Esophagus muscularis mucosa (tissue), 4 donors: Measurements from ENCODE around the gene PTPN4. TPM values are rescaled to one million over a fixed set of nuclear protein-coding genes. Genes with fewer than 3 reads are reported as not detected.
"Not testable (repeated sequence)": the region's sequence is repeated elsewhere in the genome, so short reads cannot be mapped to it uniquely, and the experiment has no call there.

ENCODE experiments used
- DNase-seq: peaks from one replicate; pipeline ENCODE4 v3.0.0-alpha.2; 2017; ENCODE audit errors: extremely low spot score
- H3K27ac ChIP-seq, 4 donors: fragments of 200-600 bp; sonication (generic); replicated peaks in 1 of 4; 1 replicate in 3 of 4; 2 replicates in 1 of 4; pipeline ENCODE4 v1.5.1; 2016 to 2019; ENCODE audit warnings: mild to moderate bottlenecking in 1 of 4
- H3K27me3 ChIP-seq, 4 donors: fragments of 200-600 bp; sonication (generic); one replicate each; pipeline versions ENCODE4 v1.5.1 to v1.6.0; 2016 to 2019
- H3K36me3 ChIP-seq, 4 donors: fragments of 200-600 bp; sonication (generic); one replicate each; pipeline ENCODE4 v1.5.1; 2016 to 2019
- H3K4me1 ChIP-seq, 4 donors: fragments of 200-600 bp; sonication (generic); one replicate each; pipeline ENCODE4 v1.5.1; 2016 to 2019
- H3K4me3 ChIP-seq, 4 donors: fragments of 200-600 bp; sonication (generic); 1 replicate in 2 of 4; 2 replicates in 2 of 4; pipeline ENCODE4 v1.5.1; 2016 to 2019; ENCODE audit warnings: mild to moderate bottlenecking in 4 of 4, moderate library complexity in 1 of 4
- H3K9me3 ChIP-seq, 4 donors: fragments of 200-600 bp; sonication (generic); 1 replicate in 3 of 4; 2 replicates in 1 of 4; pipeline ENCODE4 v1.5.1; 2016 to 2019
- EP300 ChIP-seq: sonication (generic); formaldehyde crosslinking; IDR thresholded peaks from one replicate; pipeline ENCODE4 v1.6.1; 2017; ENCODE audit warnings: antibody characterized with exemption
- POLR2A ChIP-seq: fragments of 450-650 bp; IDR thresholded peaks from one replicate; pipeline ENCODE4 v1.6.1; 2017; ENCODE audit warnings: antibody characterized with exemption, moderate library complexity, mild to moderate bottlenecking, low read depth
- POLR2AphosphoS5 ChIP-seq, 2 donors: sonication (generic); formaldehyde crosslinking; IDR thresholded peaks; one replicate each; pipeline ENCODE4 v1.6.1; 2017; ENCODE audit warnings: antibody characterized with exemption in 2 of 2
- WGBS: methylation state at CpG from one replicate; pipeline ENCODE4 v1.1.5; 2018; 5-methylcytosine and 5-hydroxymethylcytosine counted together
- intact Hi-C: fragments of 100-400 bp; cut with DNase I; formaldehyde crosslinking; loops from one replicate; pipeline ENCODE4 v1.15.1; 2023
- total RNA-seq, 4 donors: library from RNA; depleted of rRNA; stranded (reverse); fragments of >200 nt; gene quantifications; one replicate each; pipeline versions ENCODE4 v1.1.0 to v1.2.1, GENCODE V29; 2016
- TF ChIP-seq, protein P1 (sequence below), 3 experiments: fragments of 200-600 bp in 2 of 3; fragments of 450-650 bp in 1 of 3; sonication (generic) in 2 of 3; IDR thresholded peaks; one replicate each; pipeline ENCODE4 v1.5.1; 2017 to 2019; ENCODE audit warnings: antibody characterized with exemption in 3 of 3, mild to moderate bottlenecking in 2 of 3, moderate library complexity in 1 of 3

The PTPN4 gene
- total RNA-seq, 4 donors from 2014 or later = 21.3 to 39.9 (median 24.7) TPM

DNA sequence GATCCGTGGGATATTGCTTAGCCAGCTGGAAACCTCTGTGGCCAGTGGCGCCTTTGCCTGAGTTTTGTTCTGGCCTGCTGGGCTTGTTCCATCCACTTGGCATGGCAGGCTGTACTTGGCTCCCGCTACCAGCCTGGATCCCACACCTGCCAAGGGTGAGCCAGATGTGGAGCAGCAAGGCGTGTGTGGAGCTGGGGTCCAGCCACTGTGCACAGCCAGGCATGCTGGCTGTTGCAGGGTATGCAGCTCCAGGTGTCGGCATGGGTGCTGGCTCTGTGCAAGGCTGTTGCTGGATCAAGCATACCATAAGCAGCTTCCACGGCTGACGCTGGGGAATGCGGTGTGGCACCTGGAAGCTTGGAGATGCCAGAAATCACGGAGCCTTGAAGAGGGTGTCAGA lies 34.5 kb downstream of the PTPN4 start:
- intact Hi-C loops = no loop called here
- Histone ChIP-seq H3K27me3 (no peaks in the 10 kb centered on the region), H3K27ac (no peak overlapping the region), H3K4me3 (no peak overlapping the region), H3K36me3 (no peaks in the 10 kb centered on the region), H3K4me1 (peaks cover 0 to 16% (median 11%) of the 10 kb centered on the region in 4 donors), H3K9me3 (peaks cover 0 to 23% (median 4%) of the 10 kb centered on the region in 4 donors)
- DNase-seq = no peak
- 84% methylated on average over 7 of the region's 9 CpGs for WGBS
- TF ChIP-seq EP300 (no peak), POLR2A (no peak), POLR2AphosphoS5 (IDR thresholded peaks at IDR 0.05) (no peak)
- TF ChIP-seq, protein P1, sequence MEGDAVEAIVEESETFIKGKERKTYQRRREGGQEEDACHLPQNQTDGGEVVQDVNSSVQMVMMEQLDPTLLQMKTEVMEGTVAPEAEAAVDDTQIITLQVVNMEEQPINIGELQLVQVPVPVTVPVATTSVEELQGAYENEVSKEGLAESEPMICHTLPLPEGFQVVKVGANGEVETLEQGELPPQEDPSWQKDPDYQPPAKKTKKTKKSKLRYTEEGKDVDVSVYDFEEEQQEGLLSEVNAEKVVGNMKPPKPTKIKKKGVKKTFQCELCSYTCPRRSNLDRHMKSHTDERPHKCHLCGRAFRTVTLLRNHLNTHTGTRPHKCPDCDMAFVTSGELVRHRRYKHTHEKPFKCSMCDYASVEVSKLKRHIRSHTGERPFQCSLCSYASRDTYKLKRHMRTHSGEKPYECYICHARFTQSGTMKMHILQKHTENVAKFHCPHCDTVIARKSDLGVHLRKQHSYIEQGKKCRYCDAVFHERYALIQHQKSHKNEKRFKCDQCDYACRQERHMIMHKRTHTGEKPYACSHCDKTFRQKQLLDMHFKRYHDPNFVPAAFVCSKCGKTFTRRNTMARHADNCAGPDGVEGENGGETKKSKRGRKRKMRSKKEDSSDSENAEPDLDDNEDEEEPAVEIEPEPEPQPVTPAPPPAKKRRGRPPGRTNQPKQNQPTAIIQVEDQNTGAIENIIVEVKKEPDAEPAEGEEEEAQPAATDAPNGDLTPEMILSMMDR (IDR thresholded peaks at IDR 0.05) = no peak

DNA sequence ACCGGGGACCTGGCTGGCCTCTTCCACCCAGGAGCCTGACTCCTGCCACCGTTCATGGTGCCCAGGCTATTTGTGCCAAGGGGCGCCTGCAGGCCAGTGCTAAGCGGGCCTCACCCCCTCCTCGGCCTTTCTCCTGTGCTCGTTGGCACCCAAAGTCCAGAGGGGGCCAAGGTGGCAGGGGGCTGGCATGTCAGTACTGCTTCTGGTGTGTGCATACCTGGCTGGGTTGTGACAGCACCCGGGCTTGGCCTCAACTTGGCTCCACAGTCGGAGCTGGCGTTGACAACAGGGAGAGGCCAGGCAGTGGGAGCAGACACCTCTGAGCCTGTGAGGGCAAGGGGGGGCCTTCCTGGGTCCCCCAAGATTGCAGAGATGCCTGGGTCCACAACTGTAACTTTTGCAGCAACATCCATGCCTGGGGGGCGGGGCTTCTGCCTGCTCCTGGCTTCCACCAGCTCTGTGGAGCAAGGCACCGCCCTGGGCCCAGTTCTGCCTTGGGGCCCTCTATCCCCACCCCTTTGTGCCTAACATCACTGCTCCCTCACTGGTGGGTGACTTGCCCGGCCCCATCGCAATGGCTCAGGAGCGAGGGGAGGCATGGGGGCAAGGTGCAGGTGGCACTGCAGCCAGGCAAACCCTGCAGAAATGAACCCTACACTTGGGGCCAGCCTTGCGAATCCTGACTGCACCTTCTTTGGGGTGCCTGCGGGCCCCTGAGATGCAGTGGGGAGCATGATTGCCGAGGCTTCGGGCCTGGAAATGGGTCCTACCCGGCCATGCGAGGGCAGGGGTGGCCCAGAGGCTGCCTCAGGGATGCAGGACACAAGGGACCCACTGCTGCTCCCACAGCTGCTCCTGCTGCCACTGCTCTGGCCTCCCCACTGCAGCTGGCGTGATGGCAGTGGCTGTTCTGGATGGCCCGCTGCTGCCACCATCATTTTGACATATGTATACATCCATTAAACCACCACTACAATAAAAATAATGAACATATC lies 35.9 kb downstream of the PTPN4 start:
- Histone ChIP-seq H3K4me1 (peaks cover 0 to 16% (median 11%) of the 10 kb centered on the region in 4 donors), H3K4me3 (no peak overlapping the region), H3K27ac (no peak overlapping the region), H3K9me3 (peaks cover 0 to 15% (median 2%) of the 10 kb centered on the region in 4 donors), H3K36me3 (no peaks in the 10 kb centered on the region), H3K27me3 (no peaks in the 10 kb centered on the region)
- TF ChIP-seq POLR2A = no peak
- TF ChIP-seq POLR2AphosphoS5 (IDR thresholded peaks at IDR 0.05) = no peak
- no peak for TF ChIP-seq EP300
- TF ChIP-seq, protein P1 (IDR thresholded peaks at IDR 0.05) = no peak
- no peak for DNase-seq
- intact Hi-C loops = no loop called here
- 93% methylated on average over 11 of the region's 22 CpGs for WGBS

DNA sequence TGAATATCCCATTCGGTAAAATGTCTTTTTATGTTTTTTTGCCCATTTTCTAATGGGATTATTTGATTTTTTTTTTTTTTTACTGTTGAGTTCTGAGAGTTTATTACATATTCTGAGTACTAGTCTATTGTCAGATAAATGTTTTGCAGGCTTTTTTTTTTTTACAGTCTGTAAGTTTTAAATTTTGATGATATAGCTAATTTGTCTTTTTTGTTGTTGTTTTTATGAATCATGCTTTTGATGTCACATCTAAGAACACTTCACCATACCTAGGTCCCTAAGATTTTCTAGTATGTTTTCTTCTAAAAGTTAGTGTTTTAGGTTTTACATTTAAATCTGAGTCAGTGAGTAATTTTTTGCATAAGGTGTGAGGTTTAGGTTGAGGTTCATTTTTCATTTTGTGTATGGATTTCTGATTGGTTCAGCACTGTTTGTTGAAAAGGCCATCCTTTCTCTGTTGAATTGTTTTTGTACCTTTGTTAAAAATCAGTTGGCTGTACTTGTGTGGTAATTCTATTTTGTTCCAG lies 40.7 kb downstream of the PTPN4 start:
- DNase-seq = no peak
- Histone ChIP-seq H3K27ac (no peak overlapping the region), H3K9me3 (no peaks in the 10 kb centered on the region), H3K4me3 (no peak overlapping the region), H3K4me1 (peaks cover 0 to 6% (median 2%) of the 10 kb centered on the region in 4 donors), H3K27me3 (no peaks in the 10 kb centered on the region), H3K36me3 (no peaks in the 10 kb centered on the region)
- 95% methylated on average over 1 of the region's 1 CpG for WGBS
- TF ChIP-seq POLR2A (no peak), EP300 (no peak), POLR2AphosphoS5 (IDR thresholded peaks at IDR 0.05) (no peak)
- TF ChIP-seq, protein P1 (IDR thresholded peaks at IDR 0.05) = no peak
- intact Hi-C loops = no loop called here

GRCh38 chr2:119801040-119801439 lies 41.3 kb downstream of the PTPN4 start:
- Histone ChIP-seq H3K27ac (no peak overlapping the region), H3K4me1 (peaks cover 0 to 6% (median 0%) of the 10 kb centered on the region in 4 donors), H3K9me3 (no peaks in the 10 kb centered on the region), H3K36me3 (no peaks in the 10 kb centered on the region), H3K27me3 (no peaks in the 10 kb centered on the region), H3K4me3 (no peak overlapping the region)
- WGBS = 92% methylated on average over 7 of the region's 7 CpGs
- no peak for DNase-seq
- intact Hi-C loops = no loop called here
- TF ChIP-seq, protein P1 (IDR thresholded peaks at IDR 0.05) = no peak
- TF ChIP-seq POLR2A (no peak), POLR2AphosphoS5 (IDR thresholded peaks at IDR 0.05) (no peak)

- H3K27ac ChIP-seq, H3K36me3 ChIP-seq, H3K4me1 ChIP-seq, intact Hi-C loops, H3K4me3 ChIP-seq, H3K27me3 ChIP-seq, DNase-seq, H3K9me3 ChIP-seq: not testable (repeated sequence)
- 92% methylated on average over 10 of the region's 10 CpGs for WGBS
These were observed 42.3 kb downstream of the PTPN4 start for GRCh38 chr2:119801989-119802388.
